ACHN (cell line): ENCODE results near the gene ANO1.

Experiments used
- DNase-seq: peaks from one replicate; pipeline ENCODE4 v3.0.0-alpha.2; 2015
- in situ Hi-C: cut with HindIII; loops from 2 replicates; pipeline ENCODE4 v1.10.0; 2017; ENCODE audit warnings: low sequenced_read_pairs, low pct_ligation_motif_present, low pct_unique_long_range_greater_than_20kb

The ANO1 gene

GRCh38 chr11:70087446-70088167, 9.5 kb downstream of the ANO1 start:
- DNase-seq = no peak
- in situ Hi-C loops = no loop called here

- no peak for DNase-seq
- in situ Hi-C loops = no loop called here
Measured at GRCh38 chr11:70088735-70089250, 10.7 kb downstream of the ANO1 start.

GRCh38 chr11:70089631-70090030, 11.5 kb downstream of the ANO1 start:
- DNase-seq = no peak
- in situ Hi-C loops = no loop called here

- no peak for DNase-seq
- in situ Hi-C loops = no loop called here
Measured at GRCh38 chr11:70090961-70091381, 12.9 kb downstream of the ANO1 start.

GRCh38 chr11:70091638-70092037, 13.5 kb downstream of the ANO1 start:
- no peak for DNase-seq
- in situ Hi-C loops = no loop called here

GRCh38 chr11:70092959-70093715, 15.0 kb downstream of the ANO1 start:
- in situ Hi-C loops = no loop called here
- DNase-seq = no peak

GRCh38 chr11:70095541-70096252, 17.6 kb downstream of the ANO1 start:
- DNase-seq = no peak
- in situ Hi-C loops = no loop called here

GRCh38 chr11:70097783-70098563, 19.9 kb downstream of the ANO1 start:
- in situ Hi-C loops = no loop called here
- no peak for DNase-seq

GRCh38 chr11:70098936-70099335, 20.8 kb downstream of the ANO1 start:
- in situ Hi-C loops = no loop called here
- DNase-seq = no peak

- no peak for DNase-seq
- in situ Hi-C loops = no loop called here
Measured at GRCh38 chr11:70099578-70100279, 21.6 kb downstream of the ANO1 start.

GRCh38 chr11:70100280-70100603, 22.1 kb downstream of the ANO1 start:
- in situ Hi-C loops = no loop called here
- DNase-seq = no peak

GRCh38 chr11:70100791-70101190, 22.7 kb downstream of the ANO1 start:
- no peak for DNase-seq
- in situ Hi-C loops = no loop called here

- in situ Hi-C loops = no loop called here
- no peak for DNase-seq
Measured at GRCh38 chr11:70103256-70103975, 25.3 kb downstream of the ANO1 start.

- in situ Hi-C loops = no loop called here
- no peak for DNase-seq
Measured at GRCh38 chr11:70104419-70104818, 26.3 kb downstream of the ANO1 start.

GRCh38 chr11:70104961-70105360, 26.8 kb downstream of the ANO1 start:
- no peak for DNase-seq
- in situ Hi-C loops = no loop called here

GRCh38 chr11:70105369-70105754, 27.2 kb downstream of the ANO1 start:
- in situ Hi-C loops = no loop called here
- DNase-seq = no peak

- in situ Hi-C loops = no loop called here
- DNase-seq = no peak
Measured at GRCh38 chr11:70105755-70106571, 27.8 kb downstream of the ANO1 start.
